ENCODE results near the gene ARMC9. TPM values are rescaled to one million over a fixed set of nuclear protein-coding genes. Genes with fewer than 3 reads are reported as not detected.
"Not testable (repeated sequence)": the region's sequence is repeated elsewhere in the genome, so short reads cannot be mapped to it uniquely, and the experiment has no call there.

The ARMC9 gene
- total RNA-seq, 1 experiment from 2014 or later: 41.9 TPM

GRCh38 chr2:231280846-231281245 is 82.4 kb downstream of the ARMC9 start:
- DNase-seq (ENCODE audit: low spot score): no peak

GRCh38 chr2:231284296-231284695 is 85.9 kb downstream of the ARMC9 start:
- DNase-seq (ENCODE audit: low spot score): no peak

- DNase-seq (ENCODE audit: low spot score): no peak
Observed at GRCh38 chr2:231286964-231287363, 88.5 kb downstream of the ARMC9 start.

DNA sequence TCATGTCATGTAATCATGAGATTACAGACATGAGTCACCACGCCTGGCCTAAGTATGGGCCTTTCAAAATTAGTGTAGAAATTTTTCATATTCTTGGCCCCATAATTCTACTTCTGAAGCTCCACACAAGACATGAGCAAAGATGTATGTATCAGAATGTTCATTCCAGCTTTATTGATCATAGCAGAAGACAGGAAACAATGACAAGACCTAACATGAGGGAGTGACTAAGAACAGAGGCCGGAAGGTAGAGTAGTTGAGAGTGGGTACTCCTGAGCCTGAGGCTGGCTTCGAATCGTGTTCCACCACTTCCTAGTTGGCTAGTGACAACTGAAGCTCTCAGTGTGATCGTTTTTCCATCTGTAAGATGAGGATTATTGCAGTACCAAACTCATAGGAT is 89.3 kb downstream of the ARMC9 start:
- DNase-seq (ENCODE audit: low spot score): no peak

DNA sequence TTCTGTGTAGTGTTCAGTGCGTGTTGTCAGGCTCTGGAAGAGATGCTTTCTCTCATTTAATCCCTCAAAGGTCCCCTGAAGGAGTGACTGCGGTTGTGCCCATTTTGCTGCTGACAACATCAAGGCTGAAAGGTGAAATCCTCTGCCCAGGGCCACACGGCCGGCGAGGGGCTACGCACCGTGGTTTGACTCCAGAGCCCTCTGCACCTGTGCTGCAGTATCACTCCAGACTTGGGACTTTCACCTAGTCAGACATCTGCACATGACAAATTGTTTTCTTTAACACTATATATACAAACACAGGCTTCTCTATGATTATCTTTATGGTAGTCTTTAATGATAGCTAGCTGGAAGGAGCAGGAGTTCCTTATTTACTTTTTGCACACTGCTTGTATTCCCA is 90.2 kb downstream of the ARMC9 start:
- DNase-seq (ENCODE audit: low spot score): no peak

DNA sequence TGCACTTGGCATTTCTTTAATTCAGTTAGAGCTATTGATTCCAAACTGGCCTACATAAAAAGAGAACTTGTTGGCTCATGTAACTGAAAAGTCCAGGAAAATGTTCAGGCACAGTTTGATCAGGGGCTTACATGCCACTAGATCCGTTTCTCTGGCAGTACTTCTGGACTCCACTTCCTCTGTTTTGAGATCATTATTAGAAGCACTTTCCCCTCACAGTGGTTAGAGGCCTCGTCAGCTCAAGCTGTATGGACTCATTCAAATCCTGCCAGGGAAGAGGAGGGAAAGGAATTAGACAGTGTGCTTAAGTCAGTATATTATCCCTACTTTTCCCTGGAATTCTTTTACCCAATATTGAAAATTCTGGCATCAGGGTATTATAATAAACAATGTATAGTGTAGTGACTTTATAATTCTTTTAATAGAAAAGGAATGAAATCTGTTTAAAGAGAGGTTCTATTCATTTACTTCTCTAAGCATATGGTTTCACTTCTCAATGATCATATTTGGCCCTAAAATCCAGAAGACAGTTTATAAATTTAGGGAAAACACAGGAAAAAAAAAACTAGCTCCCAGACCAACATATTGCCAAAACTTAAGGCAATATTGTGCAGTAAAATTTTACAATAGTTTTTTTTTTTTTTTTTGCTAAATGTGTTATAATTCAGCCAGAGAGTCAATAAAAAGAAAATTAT is 92.0 kb downstream of the ARMC9 start:
- no peak for DNase-seq (ENCODE audit: low spot score)

DNA sequence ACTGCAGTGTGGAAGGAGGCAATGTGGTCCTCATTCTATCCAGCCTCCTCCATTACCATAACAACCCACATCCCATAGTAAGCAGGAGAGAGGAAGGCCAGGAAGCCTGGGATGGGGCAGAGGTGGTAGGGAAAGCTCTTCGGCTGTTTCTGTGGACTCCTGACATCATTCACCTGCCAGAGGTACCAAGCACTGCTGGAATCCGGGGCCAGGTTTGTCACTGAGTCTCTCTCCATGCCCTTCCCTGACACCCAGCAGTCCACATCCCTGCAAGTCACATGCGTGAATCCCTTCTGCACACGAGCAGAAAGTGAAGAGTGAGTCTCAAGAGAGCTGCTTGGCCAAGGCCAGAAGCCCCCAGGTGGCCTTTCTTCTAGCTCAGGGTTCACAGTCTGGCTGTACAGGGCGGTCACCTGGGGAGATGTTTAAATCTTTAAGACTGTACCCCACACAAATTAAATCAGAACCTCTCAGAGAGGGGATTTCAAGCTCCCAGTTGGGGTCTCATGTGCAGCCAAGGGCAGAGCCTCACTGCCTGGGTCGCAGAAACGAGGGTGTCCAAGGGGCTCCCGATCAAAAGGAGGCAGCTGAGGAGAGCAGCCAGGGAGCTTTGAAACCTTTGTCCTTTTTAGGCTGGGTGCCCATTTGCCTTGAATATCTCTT is 94.2 kb downstream of the ARMC9 start:
- no peak for DNase-seq (ENCODE audit: low spot score)

DNA sequence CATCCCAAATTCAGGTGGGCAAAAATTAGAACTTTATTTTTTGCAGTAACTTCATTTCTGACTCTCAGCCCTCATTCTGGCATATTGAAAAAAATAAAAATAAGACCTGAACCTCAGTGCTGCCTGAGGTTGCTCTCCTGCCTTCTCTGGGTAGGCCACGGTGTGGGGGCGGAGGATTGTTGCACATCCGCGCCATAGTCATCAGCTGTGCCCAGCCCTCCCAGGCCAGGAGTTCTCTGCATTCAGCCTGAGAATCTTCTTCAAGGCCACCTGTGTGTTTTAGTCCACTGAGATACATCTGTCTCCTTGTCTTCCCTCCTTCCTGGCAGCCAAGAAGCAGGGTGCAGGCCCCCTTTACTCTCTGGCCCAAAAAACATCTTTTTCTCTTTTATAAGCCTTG is 94.7 kb downstream of the ARMC9 start:
- DNase-seq (ENCODE audit: low spot score): no peak

GRCh38 chr2:231294116-231294515 is 95.7 kb downstream of the ARMC9 start:
- no peak for DNase-seq (ENCODE audit: low spot score)

GRCh38 chr2:231294571-231295362 is 96.3 kb downstream of the ARMC9 start:
- no peak for DNase-seq (ENCODE audit: low spot score)

DNA sequence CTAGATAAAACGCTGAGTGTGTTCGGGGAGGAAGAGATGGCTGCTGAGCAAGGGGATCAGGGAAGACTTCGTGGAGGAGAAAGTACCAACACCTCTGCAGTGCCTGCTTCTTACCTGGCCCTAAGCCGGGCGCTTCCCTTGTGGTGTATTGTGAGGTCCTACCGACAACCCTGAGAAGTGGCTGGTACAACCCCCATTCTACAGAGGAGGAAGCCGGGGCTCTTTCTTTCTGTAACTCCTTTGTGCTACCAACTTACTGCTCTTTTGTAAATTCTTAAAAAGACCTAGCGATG is 96.9 kb downstream of the ARMC9 start:
- no peak for DNase-seq (ENCODE audit: low spot score)

GRCh38 chr2:231296401-231296974 is 98.1 kb downstream of the ARMC9 start:
- DNase-seq (ENCODE audit: low spot score): no peak

- DNase-seq (ENCODE audit: low spot score): peak; percentile 40
Observed at GRCh38 chr2:231297108-231297908, 98.9 kb downstream of the ARMC9 start.

DNA sequence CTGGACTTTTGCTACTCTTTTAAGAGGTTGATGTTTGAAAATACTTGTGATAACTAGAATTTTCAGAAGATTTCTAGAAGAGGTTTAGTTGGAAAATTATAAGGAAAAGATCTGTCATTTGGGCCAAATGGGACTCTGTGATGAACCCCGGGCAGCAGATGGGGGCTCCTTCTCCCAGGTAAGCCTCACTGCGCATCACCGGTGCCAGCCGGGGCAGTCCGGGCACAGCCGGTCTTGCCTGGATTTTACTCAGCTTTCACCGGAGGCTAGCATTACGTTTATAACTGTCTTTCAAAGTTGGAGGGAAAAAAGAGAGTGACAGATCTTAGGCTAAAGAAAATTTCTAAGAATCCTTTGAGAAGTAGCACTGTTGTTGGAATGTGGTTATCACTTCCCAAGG is 99.7 kb downstream of the ARMC9 start:
- DNase-seq (ENCODE audit: low spot score): no peak

DNA sequence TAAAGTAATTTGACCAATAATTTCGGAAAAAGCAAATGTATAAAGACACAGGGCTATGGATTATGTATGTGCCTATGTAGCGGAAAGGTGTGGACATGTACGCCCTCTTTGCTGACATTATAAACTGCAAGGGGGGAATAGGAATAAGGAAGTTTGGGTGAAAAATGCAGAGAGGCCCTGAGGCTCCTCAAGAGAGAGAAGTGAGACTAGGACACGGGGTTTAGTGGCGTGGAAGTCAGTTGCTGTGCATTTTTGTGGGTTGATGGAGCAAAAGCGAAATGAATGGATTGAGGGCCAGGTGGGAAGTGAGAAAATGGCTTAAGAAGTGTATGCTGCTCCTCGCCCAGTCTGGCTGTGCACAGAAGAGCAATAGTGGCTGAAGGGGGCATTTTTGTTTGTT is 100.8 kb downstream of the ARMC9 start:
- DNase-seq (ENCODE audit: low spot score): no peak

DNA sequence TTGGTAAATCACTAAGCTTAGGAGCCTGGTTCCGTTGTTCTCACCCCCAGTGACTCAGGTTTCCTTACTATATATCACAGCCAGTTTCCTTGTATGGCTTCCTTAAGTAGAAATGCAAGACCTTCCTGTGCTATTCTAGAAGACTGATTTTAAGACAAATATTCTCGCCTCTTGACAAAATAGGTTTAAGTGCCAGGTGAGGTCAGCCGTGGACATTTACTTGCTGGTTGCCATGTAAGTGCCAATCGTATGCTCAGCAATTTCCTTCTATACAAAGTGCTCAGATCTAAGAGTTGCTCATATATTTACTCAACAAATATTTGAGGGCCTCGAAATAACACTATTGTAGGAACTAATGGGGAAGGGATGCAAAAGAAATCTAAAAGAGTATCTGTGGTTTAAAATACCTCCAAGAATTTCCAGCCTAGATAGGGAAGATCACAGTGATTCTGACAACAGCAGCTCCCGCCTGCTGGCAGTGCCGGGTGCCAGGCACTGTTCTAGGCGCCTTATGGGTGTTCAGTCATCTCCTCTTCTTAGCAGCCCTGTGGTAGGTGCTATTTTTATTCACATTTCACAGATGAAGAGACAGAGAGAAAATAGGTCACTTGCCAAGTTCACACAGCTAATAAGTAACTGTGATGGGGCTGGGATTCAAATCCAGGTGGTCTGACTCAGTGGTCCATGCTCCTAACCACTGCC is 101.7 kb downstream of the ARMC9 start:
- DNase-seq (ENCODE audit: low spot score): no peak

GRCh38 chr2:231300722-231301076 is 102.3 kb downstream of the ARMC9 start:
- DNase-seq (ENCODE audit: low spot score): no peak

- not testable (repeated sequence) for DNase-seq (ENCODE audit: low spot score)
Observed at GRCh38 chr2:231304259-231304658, 105.8 kb downstream of the ARMC9 start.

DNA sequence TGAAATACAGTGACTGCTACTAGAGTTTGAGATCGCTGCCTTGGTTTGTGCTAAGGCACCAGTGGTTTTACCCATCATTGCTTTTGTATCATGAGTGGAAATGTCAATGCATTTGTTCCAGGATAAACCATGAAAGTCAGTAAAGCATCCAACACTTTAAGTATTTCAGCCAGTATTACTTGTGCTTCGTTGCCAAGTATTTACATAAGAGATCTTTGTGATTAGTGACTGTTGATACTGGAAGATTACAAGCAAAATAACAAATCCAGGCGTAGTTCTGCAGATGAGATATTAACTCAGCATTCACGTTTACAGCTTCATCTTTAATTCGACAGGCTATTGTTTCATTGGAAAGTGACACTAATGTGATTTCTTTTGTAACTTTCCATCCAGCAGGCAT is 106.8 kb downstream of the ARMC9 start:
- DNase-seq (ENCODE audit: low spot score): no peak

- no peak for DNase-seq (ENCODE audit: low spot score)
Observed at GRCh38 chr2:231306791-231307393, 108.5 kb downstream of the ARMC9 start.

- no peak for DNase-seq (ENCODE audit: low spot score)
Observed at GRCh38 chr2:231308219-231308618, 109.8 kb downstream of the ARMC9 start.
